ENCODE results near the gene DUSP9. TPM values are rescaled to one million over a fixed set of nuclear protein-coding genes. Genes with fewer than 3 reads are reported as not detected.

DUSP9 gene
- total RNA-seq, 1 donor from 2014 or later: 0.21 TPM

GRCh38 chrX:153667281-153667955 is 20.4 kb downstream of the DUSP9 start:
- no peak for DNase-seq (ENCODE audit: low spot score)
- Histone ChIP-seq H3F3A (ENCODE audit: low read depth) (no peaks in the 10 kb centered on the region), H3K4me3 (peak overlapping the region; percentile 26), H3K27ac (no peak overlapping the region), H3K79me2 (ENCODE audit: low read depth) (no peaks in the 10 kb centered on the region), H3K9ac (no peak overlapping the region), H3K9me3 (ENCODE audit: low read depth) (no peaks in the 10 kb centered on the region), H3K27me3 (peaks cover 18% of the 10 kb centered on the region), H2AFZ (replicated peaks) (no peak overlapping the region), H4K20me1 (ENCODE audit: low read depth) (no peaks in the 10 kb centered on the region), H3K4me2 (peak overlapping the region; percentile 55), H3K36me3 (no peaks in the 10 kb centered on the region), H3K4me1 (no peaks in the 10 kb centered on the region)
- TF ChIP-seq EZH2phosphoT487 (IDR thresholded peaks at IDR 0.05) (no peak), EZH2 (IDR thresholded peaks at IDR 0.05) (no peak), CTCF (IDR thresholded peaks at IDR 0.05) (no peak)
- peaks cover 21% of the 10 kb centered on the region for H3K27me3 Mint-ChIP-seq (ENCODE audit: insufficient read depth, low read depth)
- H3K36me3 Mint-ChIP-seq: peaks cover 2% of the 10 kb centered on the region
- peaks cover 38% of the 10 kb centered on the region for H3K9me3 Mint-ChIP-seq
- H3K4me3 Mint-ChIP-seq: peak overlapping the region; percentile 60
- H3K27ac Mint-ChIP-seq: peak overlapping the region; percentile 70
- H3K4me1 Mint-ChIP-seq: peaks cover 8% of the 10 kb centered on the region

DNA sequence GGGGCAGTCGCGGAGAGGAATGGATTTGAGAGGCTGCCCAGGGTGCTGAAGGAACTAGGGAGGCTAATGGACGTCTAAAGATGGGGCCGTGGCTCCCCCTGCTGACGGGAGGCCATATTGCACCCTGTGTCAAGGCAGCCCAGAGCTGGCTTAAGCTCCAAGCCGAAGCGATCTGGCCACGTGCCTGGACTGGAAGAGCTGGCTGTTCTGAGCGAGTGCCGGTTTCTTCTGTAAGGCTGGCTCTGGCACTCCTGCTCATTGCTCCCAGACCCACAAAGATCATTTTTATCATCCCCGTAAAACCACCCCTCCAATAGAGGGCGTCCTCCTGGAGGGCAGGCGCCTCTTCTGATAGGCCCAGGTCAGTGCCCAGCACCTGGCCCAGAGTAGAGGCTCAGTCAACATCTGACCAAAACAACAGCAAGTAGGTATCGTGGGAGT is 21.0 kb downstream of the DUSP9 start:
- TF ChIP-seq CTCF (IDR thresholded peaks at IDR 0.05) (peak; percentile 69), EZH2 (IDR thresholded peaks at IDR 0.05) (no peak)
- peaks cover 41% of the 10 kb centered on the region for H3K9me3 Mint-ChIP-seq
- Histone ChIP-seq H3K4me1 (no peaks in the 10 kb centered on the region), H3K27ac (no peak overlapping the region), H3K4me2 (peak overlapping the region; percentile 55), H3K4me3 (peak overlapping the region; percentile 26), H4K20me1 (ENCODE audit: low read depth) (no peaks in the 10 kb centered on the region), H2AFZ (replicated peaks) (no peak overlapping the region), H3K79me2 (ENCODE audit: low read depth) (no peaks in the 10 kb centered on the region), H3F3A (ENCODE audit: low read depth) (no peaks in the 10 kb centered on the region), H3K9me3 (ENCODE audit: low read depth) (no peaks in the 10 kb centered on the region), H3K9ac (no peak overlapping the region), H3K27me3 (peaks cover 13% of the 10 kb centered on the region), H3K36me3 (no peaks in the 10 kb centered on the region)
- DNase-seq (ENCODE audit: low spot score): peak; percentile 82
- peaks cover 11% of the 10 kb centered on the region for H3K4me1 Mint-ChIP-seq
- peaks cover 21% of the 10 kb centered on the region for H3K27me3 Mint-ChIP-seq (ENCODE audit: insufficient read depth, low read depth)
- peaks cover 2% of the 10 kb centered on the region for H3K36me3 Mint-ChIP-seq
- H3K27ac Mint-ChIP-seq: no peak overlapping the region
- peak overlapping the region; percentile 60 for H3K4me3 Mint-ChIP-seq

DNA sequence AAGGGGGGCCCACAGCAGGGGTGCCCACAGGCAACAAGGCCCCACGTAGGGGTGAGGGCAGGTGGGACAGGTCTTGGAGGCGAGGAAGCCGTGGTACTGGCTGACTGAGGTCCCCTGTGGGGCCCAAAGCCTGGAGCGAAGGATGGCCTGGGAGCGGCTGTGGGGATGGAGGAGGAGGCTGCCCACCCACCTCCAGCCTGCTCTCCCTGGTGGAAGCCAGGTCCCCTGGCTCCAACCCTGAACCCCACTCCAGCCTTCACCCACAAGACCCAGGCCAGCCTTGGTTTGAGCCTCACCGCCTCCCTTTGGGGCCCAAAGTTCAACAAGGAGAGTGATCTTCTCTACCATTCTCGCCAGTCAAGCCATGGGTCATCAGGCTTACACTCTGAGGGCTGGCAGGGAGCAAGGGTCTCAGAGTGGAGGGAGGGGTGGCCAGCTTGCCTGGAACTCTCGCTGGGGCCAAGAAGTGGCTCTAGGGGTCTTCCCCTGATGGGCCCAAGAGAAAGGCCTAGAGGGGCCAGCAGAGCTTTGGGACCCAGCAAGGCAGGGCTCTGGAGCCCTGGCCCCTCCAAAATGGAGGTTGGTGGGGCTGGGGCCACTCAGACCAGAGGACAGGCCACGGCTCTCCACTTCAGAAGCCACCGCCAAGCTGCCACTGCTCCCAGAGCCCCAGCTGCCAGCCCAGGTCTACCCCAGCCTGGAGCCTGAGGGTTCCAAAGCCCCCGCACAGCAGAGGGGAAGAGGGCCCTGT is 21.6 kb downstream of the DUSP9 start:
- peaks cover 41% of the 10 kb centered on the region for H3K9me3 Mint-ChIP-seq
- TF ChIP-seq EZH2 (IDR thresholded peaks at IDR 0.05) (no peak), CTCF (IDR thresholded peaks at IDR 0.05) (no peak), EZH2phosphoT487 (IDR thresholded peaks at IDR 0.05) (no peak)
- Histone ChIP-seq H3K79me2 (ENCODE audit: low read depth) (no peaks in the 10 kb centered on the region), H3K27me3 (peaks cover 7% of the 10 kb centered on the region), H2AFZ (replicated peaks) (no peak overlapping the region), H3K9ac (no peak overlapping the region), H3K27ac (no peak overlapping the region), H4K20me1 (ENCODE audit: low read depth) (no peaks in the 10 kb centered on the region), H3K9me3 (ENCODE audit: low read depth) (no peaks in the 10 kb centered on the region), H3K4me2 (no peak overlapping the region), H3K4me3 (no peak overlapping the region), H3K4me1 (no peaks in the 10 kb centered on the region), H3F3A (ENCODE audit: low read depth) (no peaks in the 10 kb centered on the region), H3K36me3 (no peaks in the 10 kb centered on the region)
- H3K27me3 Mint-ChIP-seq (ENCODE audit: insufficient read depth, low read depth): peaks cover 18% of the 10 kb centered on the region
- H3K4me1 Mint-ChIP-seq: peaks cover 13% of the 10 kb centered on the region
- peak overlapping the region; percentile 21 for H3K4me3 Mint-ChIP-seq
- peaks cover 2% of the 10 kb centered on the region for H3K36me3 Mint-ChIP-seq
- H3K27ac Mint-ChIP-seq: no peak overlapping the region
- DNase-seq (ENCODE audit: low spot score): no peak
